HFFc6 (cell line): Measurements from ENCODE around the gene USP53. TPM values are rescaled to one million over a fixed set of nuclear protein-coding genes. Genes with fewer than 3 reads are reported as not detected.

ENCODE experiments used
- DNase-seq: peaks from one replicate; pipeline ENCODE4 v3.0.0-alpha.2; 2018
- H3K27ac Mint-ChIP-seq: 2 replicates; pipeline ENCODE4 v1.8.0; 2020; ENCODE audit warnings: mild to moderate bottlenecking, mixed read lengths
- H3K27me3 Mint-ChIP-seq: 2 replicates; pipeline ENCODE4 v1.8.0; 2021; ENCODE audit warnings: mild to moderate bottlenecking, moderate library complexity, mixed read lengths; ENCODE audit not compliant: insufficient read depth
- H3K36me3 Mint-ChIP-seq: 2 replicates; pipeline ENCODE4 v1.8.0; 2021; ENCODE audit warnings: low read depth, mixed read lengths
- H3K4me1 Mint-ChIP-seq: 2 replicates; pipeline ENCODE4 v1.8.0; 2020; ENCODE audit warnings: low read depth, mixed read lengths
- H3K4me3 Mint-ChIP-seq: 2 replicates; pipeline ENCODE4 v1.8.0; 2020; ENCODE audit warnings: mild to moderate bottlenecking, moderate library complexity, mixed read lengths
- H3K9me3 Mint-ChIP-seq: 2 replicates; pipeline ENCODE4 v1.8.0; 2020; ENCODE audit warnings: mild to moderate bottlenecking, mixed read lengths
- total RNA-seq, 6 experiments: library from RNA; stranded (reverse); fragmentation: NEBNext Ultra II Directional; extraction: Animal tissue kit (Norgen Biotek cat#: 25700); gene quantifications; 2 replicates in 1 of 6; 3 replicates in 5 of 6; pipeline ENCODE4 v1.2.3, GENCODE V29; 2021
- TF ChIP-seq, protein P1 (sequence below): fragments of 200-600 bp; sonication (generic); IDR thresholded peaks from 2 replicates; pipeline ENCODE4 v1.5.0; 2021; ENCODE audit warnings: antibody characterized with exemption, mild to moderate bottlenecking

The USP53 gene
- total RNA-seq, 6 experiments from 2014 or later = 113 to 187 (median 120) TPM

DNA sequence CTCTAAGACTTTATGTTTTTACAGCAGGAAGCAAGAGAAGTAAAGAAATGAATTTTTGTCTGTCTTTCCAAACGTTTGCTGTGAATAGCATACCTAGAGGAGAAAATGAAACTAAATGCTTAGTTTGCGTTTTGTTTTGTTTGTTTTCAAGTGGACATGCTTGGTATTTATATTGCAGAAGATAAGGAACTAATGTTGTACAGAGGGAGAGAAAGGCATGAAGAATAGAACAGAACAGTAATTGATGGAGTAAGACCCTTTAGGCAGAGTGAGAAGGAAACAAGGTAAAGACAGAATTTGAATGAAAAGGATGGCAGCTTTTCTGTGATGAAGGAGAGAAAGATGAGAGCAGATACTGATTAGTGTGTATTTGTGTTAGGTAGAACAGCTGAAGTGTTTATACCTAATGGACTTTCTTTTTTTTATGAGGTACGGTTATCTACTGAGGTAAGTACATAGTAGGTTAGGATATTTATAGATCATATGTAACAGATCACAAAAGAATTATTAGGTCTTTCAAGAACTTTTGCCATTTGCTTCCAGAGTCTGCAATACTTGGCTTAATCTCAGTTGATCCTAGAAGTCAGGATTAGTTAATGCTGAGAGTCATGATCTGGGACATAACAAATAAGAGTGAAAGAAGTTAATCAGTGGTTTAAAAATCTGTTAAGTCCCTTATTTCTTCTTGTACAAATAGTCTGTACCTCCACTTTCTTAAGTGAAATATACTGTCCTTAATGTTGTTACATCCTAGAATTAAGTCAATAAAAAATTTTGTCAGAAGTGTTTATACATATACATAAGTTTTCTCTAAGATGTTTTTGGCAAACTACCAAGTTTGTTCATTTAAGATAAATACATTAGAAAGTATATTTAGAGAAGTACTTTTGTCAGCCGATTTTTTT is 72.6 kb downstream of the USP53 start:
- Mint-ChIP-seq H3K9me3 (no peaks in the 10 kb centered on the region), H3K4me3 (peak overlapping the region; percentile 86), H3K27me3 (peaks cover 5% of the 10 kb centered on the region; the same call in 1 of the 2 replicates), H3K4me1 (peaks cover 63% of the 10 kb centered on the region), H3K36me3 (peaks cover 17% of the 10 kb centered on the region; the same call in 1 of the 2 replicates), H3K27ac (peak overlapping the region; percentile 69)
- DNase-seq = peak; percentile 30
- TF ChIP-seq, protein P1, sequence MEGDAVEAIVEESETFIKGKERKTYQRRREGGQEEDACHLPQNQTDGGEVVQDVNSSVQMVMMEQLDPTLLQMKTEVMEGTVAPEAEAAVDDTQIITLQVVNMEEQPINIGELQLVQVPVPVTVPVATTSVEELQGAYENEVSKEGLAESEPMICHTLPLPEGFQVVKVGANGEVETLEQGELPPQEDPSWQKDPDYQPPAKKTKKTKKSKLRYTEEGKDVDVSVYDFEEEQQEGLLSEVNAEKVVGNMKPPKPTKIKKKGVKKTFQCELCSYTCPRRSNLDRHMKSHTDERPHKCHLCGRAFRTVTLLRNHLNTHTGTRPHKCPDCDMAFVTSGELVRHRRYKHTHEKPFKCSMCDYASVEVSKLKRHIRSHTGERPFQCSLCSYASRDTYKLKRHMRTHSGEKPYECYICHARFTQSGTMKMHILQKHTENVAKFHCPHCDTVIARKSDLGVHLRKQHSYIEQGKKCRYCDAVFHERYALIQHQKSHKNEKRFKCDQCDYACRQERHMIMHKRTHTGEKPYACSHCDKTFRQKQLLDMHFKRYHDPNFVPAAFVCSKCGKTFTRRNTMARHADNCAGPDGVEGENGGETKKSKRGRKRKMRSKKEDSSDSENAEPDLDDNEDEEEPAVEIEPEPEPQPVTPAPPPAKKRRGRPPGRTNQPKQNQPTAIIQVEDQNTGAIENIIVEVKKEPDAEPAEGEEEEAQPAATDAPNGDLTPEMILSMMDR = peak; percentile 37; the same call in 1 of the 2 replicates

DNA sequence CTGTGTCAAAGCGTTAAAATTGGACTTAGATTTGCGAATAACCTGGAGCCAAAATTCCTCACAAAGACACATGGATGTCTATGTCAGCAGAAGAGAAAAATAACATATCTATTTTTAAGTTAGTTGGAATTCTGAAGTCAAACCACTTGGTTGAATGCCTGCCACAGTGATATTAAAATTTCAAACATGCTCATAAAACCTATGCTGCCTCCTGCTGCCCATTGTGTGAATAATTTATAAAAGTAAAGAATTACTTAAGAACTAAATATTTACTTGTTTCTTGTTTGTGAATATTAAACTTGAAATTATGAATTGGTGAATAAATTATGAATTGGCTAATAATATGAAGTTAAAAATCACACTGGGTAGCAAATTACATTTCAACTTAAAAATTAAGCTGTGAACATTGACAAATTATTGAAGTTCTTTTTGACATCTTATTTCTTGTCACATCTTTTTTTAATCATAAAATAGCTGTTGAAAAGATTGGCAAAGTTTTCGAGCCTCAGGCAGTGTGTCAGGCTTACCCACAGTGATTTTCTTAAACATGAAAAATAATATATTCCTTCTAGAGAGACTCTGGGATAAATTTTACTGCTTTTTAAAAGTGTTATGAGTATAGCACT is 74.0 kb downstream of the USP53 start:
- Mint-ChIP-seq H3K4me3 (peak overlapping the region; percentile 51; the same call in 1 of the 2 replicates), H3K4me1 (peaks cover 49% of the 10 kb centered on the region), H3K27me3 (peaks cover 5% of the 10 kb centered on the region; the same call in 1 of the 2 replicates), H3K27ac (peak overlapping the region; percentile 48), H3K9me3 (no peaks in the 10 kb centered on the region), H3K36me3 (peaks cover 7% of the 10 kb centered on the region; the same call in 1 of the 2 replicates)
- TF ChIP-seq, protein P1 = peak; percentile 84
- DNase-seq = peak; percentile 64

DNA sequence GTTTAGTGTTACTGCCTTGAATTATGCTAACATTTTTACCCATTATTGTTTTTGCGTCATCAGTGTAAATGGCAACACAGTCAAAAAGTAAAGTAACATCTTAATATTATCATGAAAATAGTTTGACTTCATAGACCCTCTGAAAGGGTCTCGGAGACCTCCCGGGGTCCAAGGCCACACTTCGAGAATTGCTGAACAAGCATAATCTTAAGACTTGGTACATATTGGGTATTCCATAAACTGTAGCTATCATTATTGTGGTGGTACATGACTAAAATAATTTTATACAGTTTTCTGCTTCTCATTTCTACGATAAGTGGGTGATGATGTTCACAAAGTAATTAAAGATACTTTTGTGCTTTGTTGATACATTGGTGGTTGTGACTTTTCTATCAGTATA is 76.8 kb downstream of the USP53 start:
- TF ChIP-seq, protein P1 = no peak
- peaks cover 29% of the 10 kb centered on the region for H3K4me1 Mint-ChIP-seq
- no peak for DNase-seq
- peaks cover 16% of the 10 kb centered on the region for H3K36me3 Mint-ChIP-seq
- peaks cover 2% of the 10 kb centered on the region; the same call in 1 of the 2 replicates for H3K27me3 Mint-ChIP-seq
- 0 out of 2 replicates have a peak overlapping the region, but pooled peaks have one; percentile 11 for H3K27ac Mint-ChIP-seq
- H3K9me3 Mint-ChIP-seq = no peaks in the 10 kb centered on the region
- H3K4me3 Mint-ChIP-seq = no peak overlapping the region

DNA sequence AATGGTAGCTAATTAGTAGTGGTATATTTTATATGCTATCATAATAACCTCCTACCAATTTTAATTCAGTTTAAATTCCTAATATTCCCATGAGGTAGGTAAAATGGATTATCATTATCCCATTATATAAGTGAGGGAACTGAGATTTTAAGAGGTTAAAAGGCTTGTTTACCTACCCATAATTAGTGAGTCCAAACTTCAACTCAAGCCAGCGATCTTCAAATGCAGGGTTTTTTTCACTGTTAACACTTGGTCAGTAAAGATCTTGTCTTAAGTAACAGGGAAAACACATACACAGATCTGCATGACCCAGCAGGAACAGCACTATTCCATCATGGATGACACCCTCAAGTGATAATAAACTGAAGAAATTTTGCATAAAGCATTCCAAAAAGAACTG is 78.1 kb downstream of the USP53 start:
- DNase-seq = no peak
- no peak overlapping the region for H3K4me3 Mint-ChIP-seq
- H3K9me3 Mint-ChIP-seq = no peaks in the 10 kb centered on the region
- H3K27me3 Mint-ChIP-seq = peaks cover 2% of the 10 kb centered on the region; the same call in 1 of the 2 replicates
- peaks cover 21% of the 10 kb centered on the region for H3K36me3 Mint-ChIP-seq
- TF ChIP-seq, protein P1 = no peak
- H3K27ac Mint-ChIP-seq = no peak overlapping the region
- peaks cover 29% of the 10 kb centered on the region for H3K4me1 Mint-ChIP-seq

DNA sequence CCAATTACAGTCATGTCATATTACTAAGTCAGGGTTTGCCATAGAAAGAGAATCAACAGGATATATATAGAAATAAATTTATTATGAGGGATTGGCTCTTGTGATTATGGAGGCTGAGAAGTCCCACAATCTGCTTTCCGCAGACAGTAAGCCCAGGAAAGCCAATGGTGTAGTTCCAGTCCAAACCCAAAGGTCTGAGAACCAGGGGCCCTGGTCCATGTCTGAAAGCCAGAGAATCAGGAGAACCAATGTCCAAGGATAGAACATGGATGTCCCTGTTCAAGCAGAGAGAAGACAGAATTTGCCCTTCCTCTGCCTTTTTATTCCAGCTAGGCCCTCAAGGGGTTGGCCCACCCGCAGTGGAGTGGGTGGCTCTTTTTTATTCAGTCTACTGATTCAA is 83.8 kb downstream of the USP53 start:
- Mint-ChIP-seq H3K27me3 (peaks cover 26% of the 10 kb centered on the region), H3K4me1 (peaks cover 48% of the 10 kb centered on the region), H3K27ac (peak overlapping the region; percentile 40), H3K36me3 (peaks cover 58% of the 10 kb centered on the region), H3K9me3 (peaks cover 18% of the 10 kb centered on the region; the same call in 1 of the 2 replicates), H3K4me3 (peak overlapping the region; percentile 45; the same call in 1 of the 2 replicates)
- TF ChIP-seq, protein P1 = no peak
- no peak for DNase-seq
